Fibroblast of pulmonary artery (primary cell): Measurements from ENCODE around the gene TMPO.
A peak's percentile ranks its signal among the peaks of the same experiment; 100 is the strongest.
"Not testable (repeated sequence)": the region's sequence is repeated elsewhere in the genome, so short reads cannot be mapped to it uniquely, and the experiment has no call there.

ENCODE experiments used
- DNase-seq: peaks from one replicate; pipeline ENCODE4 v3.0.0-alpha.2; 2010; ENCODE audit warnings: low read depth
- H3K4me3 ChIP-seq: replicated peaks from 2 replicates; pipeline ENCODE4 v1.5.1; 2011; ENCODE audit warnings: low read depth, mild to moderate bottlenecking, control low read depth, low read length, moderate library complexity
- TF ChIP-seq, protein P1 (sequence below): IDR thresholded peaks from 2 replicates; pipeline ENCODE4 v1.5.1; 2011; ENCODE audit warnings: mild to moderate bottlenecking, control low read depth, low read length, inconsistent platforms; ENCODE audit errors: missing control alignments

TMPO gene

DNA sequence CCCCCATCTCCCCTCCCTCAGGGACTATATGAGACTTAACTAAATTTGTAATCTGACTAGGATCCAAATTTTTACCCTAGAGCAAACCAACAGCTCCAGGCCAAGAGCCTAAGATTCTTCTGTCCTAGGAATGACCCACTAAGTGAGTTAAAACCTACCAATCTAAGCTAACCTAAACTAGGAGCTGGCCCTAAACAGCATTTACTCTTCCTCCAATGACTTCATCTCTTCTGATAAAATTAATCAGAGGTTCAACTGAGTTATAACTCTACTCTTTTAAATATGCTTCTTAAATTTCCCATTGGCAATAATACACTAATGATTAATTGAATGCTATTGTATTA, 39.9 kb upstream of the TMPO start:
- no peak for DNase-seq
- TF ChIP-seq, protein P1, sequence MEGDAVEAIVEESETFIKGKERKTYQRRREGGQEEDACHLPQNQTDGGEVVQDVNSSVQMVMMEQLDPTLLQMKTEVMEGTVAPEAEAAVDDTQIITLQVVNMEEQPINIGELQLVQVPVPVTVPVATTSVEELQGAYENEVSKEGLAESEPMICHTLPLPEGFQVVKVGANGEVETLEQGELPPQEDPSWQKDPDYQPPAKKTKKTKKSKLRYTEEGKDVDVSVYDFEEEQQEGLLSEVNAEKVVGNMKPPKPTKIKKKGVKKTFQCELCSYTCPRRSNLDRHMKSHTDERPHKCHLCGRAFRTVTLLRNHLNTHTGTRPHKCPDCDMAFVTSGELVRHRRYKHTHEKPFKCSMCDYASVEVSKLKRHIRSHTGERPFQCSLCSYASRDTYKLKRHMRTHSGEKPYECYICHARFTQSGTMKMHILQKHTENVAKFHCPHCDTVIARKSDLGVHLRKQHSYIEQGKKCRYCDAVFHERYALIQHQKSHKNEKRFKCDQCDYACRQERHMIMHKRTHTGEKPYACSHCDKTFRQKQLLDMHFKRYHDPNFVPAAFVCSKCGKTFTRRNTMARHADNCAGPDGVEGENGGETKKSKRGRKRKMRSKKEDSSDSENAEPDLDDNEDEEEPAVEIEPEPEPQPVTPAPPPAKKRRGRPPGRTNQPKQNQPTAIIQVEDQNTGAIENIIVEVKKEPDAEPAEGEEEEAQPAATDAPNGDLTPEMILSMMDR, result no peak
- H3K4me3 ChIP-seq, result no peak overlapping the region

DNA sequence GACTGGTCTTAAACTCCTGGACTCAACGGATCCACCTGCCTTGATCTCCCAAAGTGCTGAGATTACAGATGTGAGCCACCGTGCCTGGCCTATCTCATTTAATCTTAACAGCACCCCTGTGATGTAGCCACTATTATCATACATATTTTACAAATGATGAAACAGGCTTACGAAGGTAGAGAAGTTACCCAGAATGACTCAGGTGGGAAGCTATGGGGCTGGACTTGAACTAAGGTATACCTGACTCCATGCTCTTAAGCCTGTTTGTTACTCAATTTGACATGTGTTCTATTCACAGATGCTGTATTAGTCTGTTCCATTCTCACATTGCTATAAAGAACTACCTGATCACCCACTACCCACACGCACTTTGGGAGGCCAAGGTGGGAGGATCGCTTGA, 36.8 kb upstream of the TMPO start:
- DNase-seq, result no peak
- H3K4me3 ChIP-seq, result no peak overlapping the region
- TF ChIP-seq, protein P1, result no peak

DNA sequence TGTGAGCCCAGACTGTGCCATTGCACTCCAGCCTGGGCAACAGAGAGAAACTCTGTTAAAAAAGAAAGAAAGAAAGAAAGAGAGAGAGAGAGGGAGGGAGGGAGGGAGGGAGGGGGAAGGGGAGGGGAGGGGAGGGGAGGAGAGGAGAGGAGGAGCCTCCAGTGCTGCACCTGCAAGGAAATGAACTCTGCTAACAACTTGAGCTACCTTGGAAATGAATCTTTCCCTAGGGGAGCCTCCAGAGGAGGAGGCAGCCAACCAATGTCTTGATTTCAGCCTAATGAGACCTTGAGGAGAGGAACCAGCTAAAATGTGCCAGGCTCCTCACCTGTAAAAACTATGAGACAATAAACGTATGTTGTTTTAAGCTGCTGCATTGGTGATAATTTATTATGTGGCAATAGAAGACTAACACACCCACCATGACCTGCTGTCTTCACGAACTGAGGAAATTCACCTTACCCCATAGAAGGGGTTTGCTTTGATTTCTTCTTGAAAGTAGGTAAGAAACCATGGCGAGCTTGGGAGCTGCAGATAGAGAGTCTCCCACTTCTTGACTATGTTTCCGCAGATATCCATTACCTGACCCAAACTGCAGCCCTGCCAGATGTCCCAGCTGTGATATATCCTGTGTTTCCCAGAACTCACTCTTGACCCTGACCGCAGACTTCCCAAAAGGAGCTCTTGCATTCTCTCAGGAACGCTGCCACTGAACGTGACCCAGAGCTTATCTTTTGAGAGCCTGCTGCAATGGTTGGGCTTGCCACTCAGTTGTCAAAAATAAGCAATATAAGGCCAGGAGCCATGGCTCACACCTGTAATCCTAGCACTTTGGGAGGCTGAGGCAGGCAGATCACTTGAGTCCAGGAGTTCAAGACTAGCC, 31.5 kb upstream of the TMPO start:
- H3K4me3 ChIP-seq, result no peak overlapping the region
- DNase-seq, result no peak
- TF ChIP-seq, protein P1, result no peak

DNA sequence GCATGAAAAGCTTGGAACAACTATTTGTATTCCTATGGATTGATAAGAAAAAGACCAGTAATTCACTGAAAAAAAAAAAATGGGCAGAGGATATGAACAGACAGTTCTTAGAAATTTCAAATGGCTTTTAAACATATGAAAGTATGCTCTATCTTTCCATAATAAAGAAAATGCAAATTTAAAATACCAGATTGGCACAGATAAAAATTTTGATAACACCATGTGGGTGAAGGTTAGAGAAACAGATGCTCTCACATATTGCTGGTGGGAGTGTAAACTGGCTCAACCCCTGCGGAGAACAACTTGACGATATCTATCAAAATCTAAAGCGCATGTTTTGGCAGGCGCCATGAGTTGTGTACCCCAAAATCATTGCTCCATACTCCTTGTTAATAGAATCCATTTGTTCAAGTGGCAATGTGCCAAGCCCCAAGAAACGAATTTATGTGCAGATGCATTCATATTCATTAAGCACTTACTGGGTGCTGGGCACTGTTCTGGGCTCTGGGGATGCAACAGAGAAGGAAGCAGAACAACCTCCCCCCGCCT, 29.5 kb upstream of the TMPO start:
- TF ChIP-seq, protein P1, result no peak
- no peak overlapping the region for H3K4me3 ChIP-seq
- no peak for DNase-seq

DNA sequence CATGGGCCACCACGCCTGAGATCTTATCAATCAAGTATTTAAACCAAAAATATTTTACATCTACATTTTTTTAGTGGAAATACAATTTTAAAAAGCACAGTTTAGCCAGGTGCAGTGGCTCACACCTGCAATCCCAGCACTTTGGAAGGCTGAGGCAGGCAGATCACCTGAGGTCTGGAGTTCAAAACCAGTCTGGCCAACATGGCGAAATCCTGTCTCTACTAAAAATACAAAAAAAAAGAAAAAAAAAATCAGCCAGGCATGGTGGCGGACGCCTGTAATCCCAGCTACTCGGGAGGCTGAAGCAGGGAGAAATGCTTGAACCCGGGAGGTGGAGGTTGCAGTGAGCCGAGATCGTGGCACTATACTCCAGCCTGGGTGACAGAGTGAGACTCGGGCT, 27.0 kb upstream of the TMPO start:
- DNase-seq, H3K4me3 ChIP-seq: not testable (repeated sequence)

DNA sequence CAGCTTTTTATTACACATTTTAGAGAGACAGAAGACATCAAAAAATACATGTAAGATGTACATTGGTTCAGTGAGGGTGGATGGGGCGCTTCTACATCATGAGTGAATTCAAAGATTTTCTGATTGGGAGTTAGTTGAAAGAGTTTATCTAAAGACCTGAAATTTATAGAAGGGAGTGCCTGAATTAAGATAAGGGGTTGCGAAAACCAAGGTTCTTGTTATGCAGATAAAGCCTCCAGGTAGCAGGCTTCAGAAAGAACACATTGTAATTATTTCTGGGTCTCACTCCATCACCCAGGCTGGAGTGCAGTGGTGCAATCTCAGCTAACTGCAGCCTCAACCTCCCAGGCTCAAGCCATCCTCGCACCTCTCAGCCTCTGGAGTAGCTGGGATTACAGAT, 26.2 kb upstream of the TMPO start:
- no peak for DNase-seq
- TF ChIP-seq, protein P1, result no peak

DNA sequence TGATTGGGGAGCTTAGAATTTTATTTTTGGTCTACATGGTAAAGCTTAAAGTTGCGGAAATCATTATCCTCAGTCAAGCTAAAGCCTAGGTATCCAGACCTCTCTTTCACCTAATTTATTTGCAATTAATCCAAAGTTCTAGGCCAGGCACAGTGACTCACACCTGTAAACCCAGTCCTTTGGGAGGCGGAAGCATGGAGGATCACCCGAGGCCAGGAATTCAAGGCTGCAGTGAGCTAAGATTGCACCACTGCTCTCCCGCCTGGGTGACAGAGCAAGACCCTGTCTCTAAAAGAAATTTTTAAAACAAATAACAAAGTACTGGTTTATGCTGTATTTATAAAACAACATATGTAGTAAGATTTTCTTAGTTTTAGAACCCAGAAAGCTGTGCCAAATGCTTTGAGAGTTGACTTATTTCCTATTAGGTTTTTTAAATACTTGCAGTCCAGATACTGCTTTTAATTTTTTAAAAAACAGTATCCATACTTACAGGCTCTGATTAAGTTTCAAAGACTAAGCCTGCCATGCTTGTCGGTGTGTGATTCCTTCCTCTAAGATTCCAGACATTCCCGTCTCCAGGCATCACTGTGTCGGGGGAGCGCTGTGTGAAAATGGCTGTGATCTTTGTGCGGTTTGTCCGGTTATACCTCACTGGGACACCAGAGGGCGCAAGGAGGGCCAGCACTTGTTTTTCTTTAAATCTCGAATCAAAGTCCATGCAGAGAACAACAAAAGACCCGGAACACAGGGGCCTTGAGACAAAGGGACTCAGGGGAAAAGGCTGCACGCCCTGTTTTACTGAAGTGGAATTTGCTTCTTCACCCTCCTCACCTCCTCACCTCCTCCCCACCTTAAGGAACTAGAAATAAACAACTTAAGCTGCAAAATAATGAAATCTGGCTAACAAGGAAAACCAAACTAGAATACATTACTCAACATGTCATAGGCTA, 24.6 kb upstream of the TMPO start:
- no peak overlapping the region for H3K4me3 ChIP-seq
- TF ChIP-seq, protein P1, result peak; percentile 93
- peak; percentile 93 for DNase-seq

More for the DNA sequence above, 26.2 kb upstream of the TMPO start:
- no peak overlapping the region for H3K4me3 ChIP-seq
